Measurements from ENCODE around the gene IRS2. TPM values are rescaled to one million over a fixed set of nuclear protein-coding genes. Genes with fewer than 3 reads are reported as not detected.
"Not testable (repeated sequence)": the region's sequence is repeated elsewhere in the genome, so short reads cannot be mapped to it uniquely, and the experiment has no call there.

Gene IRS2
- total RNA-seq, 1 experiment from 2014 or later: 5.9 TPM

- H3K4me3 ChIP-seq (ENCODE audit: low read depth in 2 of 2, low read length in 2 of 2): no peak overlapping the region
- intact Hi-C loops (cut with micrococcal nuclease; ENCODE audit: unreplicated experiment) (no loop called here), in situ Hi-C loops (cut with HindIII; ENCODE audit: low pct_unique_long_range_greater_than_20kb, low sequenced_read_pairs) (no loop called here)
- no peak for TF ChIP-seq POLR2AphosphoS5 (IDR thresholded peaks at IDR 0.05; ENCODE audit: low read depth, low read length)
- H3K9me3 ChIP-seq (ENCODE audit: control insufficient read depth, insufficient read depth, low read depth, low read length): no peaks in the 10 kb centered on the region
- H3K27ac ChIP-seq (ENCODE audit: low read length): no peak overlapping the region
- no TSS peak for BruUV-seq (replicated peaks)
- no peak for DNase-seq (ENCODE audit: low read depth, low spot score)
- no peaks in the 10 kb centered on the region for H3K36me3 ChIP-seq (ENCODE audit: control insufficient read depth, insufficient read depth, low read length)
- ChIA-PET POLR2A (no interaction called here), CTCF (no interaction called here)
- H3K27me3 ChIP-seq (ENCODE audit: control insufficient read depth, insufficient read depth, low read length): no peaks in the 10 kb centered on the region
- no peak for ATAC-seq
- H3K4me1 ChIP-seq (ENCODE audit: control insufficient read depth, insufficient read depth, low read length): no peaks in the 10 kb centered on the region
Observed at GRCh38 chr13:109734002-109734785, 52.2 kb downstream of the IRS2 start.

GRCh38 chr13:109733550-109733949 lies 52.8 kb downstream of the IRS2 start:
- Histone ChIP-seq H3K27ac (ENCODE audit: low read length) (no peak overlapping the region), H3K9me3 (ENCODE audit: control insufficient read depth, insufficient read depth, low read depth, low read length) (no peaks in the 10 kb centered on the region), H3K4me1 (ENCODE audit: control insufficient read depth, insufficient read depth, low read length) (no peaks in the 10 kb centered on the region), H3K27me3 (ENCODE audit: control insufficient read depth, insufficient read depth, low read length) (no peaks in the 10 kb centered on the region), H3K36me3 (ENCODE audit: control insufficient read depth, insufficient read depth, low read length) (no peaks in the 10 kb centered on the region), H3K4me3 (ENCODE audit: low read depth in 2 of 2, low read length in 2 of 2) (no peak overlapping the region)
- ATAC-seq: no peak
- no peak for DNase-seq (ENCODE audit: low read depth, low spot score)
- TF ChIP-seq POLR2AphosphoS5 (IDR thresholded peaks at IDR 0.05; ENCODE audit: low read depth, low read length) (no peak), CTCF (IDR thresholded peaks at IDR 0.05) (no peak), TCF7L2 (IDR thresholded peaks at IDR 0.05; ENCODE audit: low read depth, low read length) (no peak), SIN3A (IDR thresholded peaks at IDR 0.05; ENCODE audit: borderline replicate concordance, insufficient read depth, low read depth, low read length) (no peak)
- TF ChIP-seq, protein P1, sequence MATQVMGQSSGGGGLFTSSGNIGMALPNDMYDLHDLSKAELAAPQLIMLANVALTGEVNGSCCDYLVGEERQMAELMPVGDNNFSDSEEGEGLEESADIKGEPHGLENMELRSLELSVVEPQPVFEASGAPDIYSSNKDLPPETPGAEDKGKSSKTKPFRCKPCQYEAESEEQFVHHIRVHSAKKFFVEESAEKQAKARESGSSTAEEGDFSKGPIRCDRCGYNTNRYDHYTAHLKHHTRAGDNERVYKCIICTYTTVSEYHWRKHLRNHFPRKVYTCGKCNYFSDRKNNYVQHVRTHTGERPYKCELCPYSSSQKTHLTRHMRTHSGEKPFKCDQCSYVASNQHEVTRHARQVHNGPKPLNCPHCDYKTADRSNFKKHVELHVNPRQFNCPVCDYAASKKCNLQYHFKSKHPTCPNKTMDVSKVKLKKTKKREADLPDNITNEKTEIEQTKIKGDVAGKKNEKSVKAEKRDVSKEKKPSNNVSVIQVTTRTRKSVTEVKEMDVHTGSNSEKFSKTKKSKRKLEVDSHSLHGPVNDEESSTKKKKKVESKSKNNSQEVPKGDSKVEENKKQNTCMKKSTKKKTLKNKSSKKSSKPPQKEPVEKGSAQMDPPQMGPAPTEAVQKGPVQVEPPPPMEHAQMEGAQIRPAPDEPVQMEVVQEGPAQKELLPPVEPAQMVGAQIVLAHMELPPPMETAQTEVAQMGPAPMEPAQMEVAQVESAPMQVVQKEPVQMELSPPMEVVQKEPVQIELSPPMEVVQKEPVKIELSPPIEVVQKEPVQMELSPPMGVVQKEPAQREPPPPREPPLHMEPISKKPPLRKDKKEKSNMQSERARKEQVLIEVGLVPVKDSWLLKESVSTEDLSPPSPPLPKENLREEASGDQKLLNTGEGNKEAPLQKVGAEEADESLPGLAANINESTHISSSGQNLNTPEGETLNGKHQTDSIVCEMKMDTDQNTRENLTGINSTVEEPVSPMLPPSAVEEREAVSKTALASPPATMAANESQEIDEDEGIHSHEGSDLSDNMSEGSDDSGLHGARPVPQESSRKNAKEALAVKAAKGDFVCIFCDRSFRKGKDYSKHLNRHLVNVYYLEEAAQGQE (IDR thresholded peaks at IDR 0.05; ENCODE audit: insufficient read depth in 1 of 2, low read depth in 2 of 2, low read length in 1 of 2): no peak
- no TSS peak for BruUV-seq (replicated peaks)
- intact Hi-C loops (cut with micrococcal nuclease; ENCODE audit: unreplicated experiment): no loop called here
- in situ Hi-C loops (cut with HindIII; ENCODE audit: low pct_unique_long_range_greater_than_20kb, low sequenced_read_pairs): no loop called here
- ChIA-PET CTCF (no interaction called here), POLR2A (no interaction called here)

GRCh38 chr13:109732470-109733170 lies 53.8 kb downstream of the IRS2 start:
- ATAC-seq; DNase-seq (ENCODE audit: low read depth, low spot score); H3K27me3 ChIP-seq (ENCODE audit: control insufficient read depth, insufficient read depth, low read length); in situ Hi-C loops (cut with HindIII; ENCODE audit: low pct_unique_long_range_greater_than_20kb, low sequenced_read_pairs); H3K4me3 ChIP-seq (ENCODE audit: low read depth in 2 of 2, low read length in 2 of 2); H3K9me3 ChIP-seq (ENCODE audit: control insufficient read depth, insufficient read depth, low read depth, low read length); intact Hi-C loops (cut with micrococcal nuclease; ENCODE audit: unreplicated experiment); BruUV-seq (replicated peaks); H3K4me1 ChIP-seq (ENCODE audit: control insufficient read depth, insufficient read depth, low read length); CTCF ChIA-PET; POLR2A ChIA-PET; H3K27ac ChIP-seq (ENCODE audit: low read length); H3K36me3 ChIP-seq (ENCODE audit: control insufficient read depth, insufficient read depth, low read length): not testable (repeated sequence)
